GM12878 (cell line): ENCODE data around the gene CD276.

Experiments used
- CREM ChIP-seq: IDR thresholded peaks from 2 replicates; pipeline ENCODE4 v1.6.1; 2014; ENCODE audit warnings: antibody characterized with exemption, low read depth
- HDAC2 ChIP-seq: fragments of 200-600 bp; sonication (generic); IDR thresholded peaks from 2 replicates; pipeline ENCODE4 v1.6.1; 2017
- NRF1 ChIP-seq: conservative IDR thresholded peaks from 2 replicates; pipeline ENCODE4 v1.6.1; 2011; ENCODE audit warnings: mild to moderate bottlenecking, low read depth, low read length, improper control_type of control experiment
- TAF1 ChIP-seq: IDR thresholded peaks from 2 replicates; pipeline ENCODE4 v1.6.1; 2011; ENCODE audit warnings: mild to moderate bottlenecking, low read depth, low read length, borderline replicate concordance
- TF ChIP-seq, protein P1 (sequence below), 3 experiments: IDR thresholded peaks in 2 of 3; conservative IDR thresholded peaks in 1 of 3; 2 replicates each; pipeline ENCODE4 v1.5.1; 2011; ENCODE audit warnings: low read depth in 3 of 3, low read length in 3 of 3, mild to moderate bottlenecking in 3 of 3, control low read depth in 2 of 3, moderate library complexity in 2 of 3, inconsistent platforms in 1 of 3, mixed read lengths in 1 of 3; ENCODE audit not compliant: control insufficient read depth in 2 of 3, insufficient read depth in 1 of 3; ENCODE audit errors: extremely low read depth in 1 of 3

DNA sequence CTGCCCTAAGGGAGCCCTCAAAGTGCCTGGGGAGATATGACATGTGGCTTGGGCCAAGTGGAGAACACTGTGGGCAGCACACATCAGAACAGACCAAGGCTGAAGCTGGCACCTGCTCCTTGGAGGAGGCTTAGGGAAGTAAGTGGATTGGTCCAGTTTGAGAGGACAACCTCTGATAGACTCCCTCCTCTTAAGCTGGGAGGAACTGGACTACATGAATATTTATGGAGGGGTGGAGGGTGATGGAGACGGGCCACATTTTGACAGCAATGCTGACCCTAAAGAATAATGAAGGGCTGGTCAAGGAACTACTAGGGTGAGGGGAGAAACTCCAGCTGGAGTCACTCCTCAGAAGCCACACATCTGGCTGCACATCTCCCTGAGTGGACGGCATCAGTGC lies 6.5 kb upstream of the CD276 start:
- TF ChIP-seq CREM = no peak
- TF ChIP-seq TAF1 = no peak
- TF ChIP-seq, protein P1, sequence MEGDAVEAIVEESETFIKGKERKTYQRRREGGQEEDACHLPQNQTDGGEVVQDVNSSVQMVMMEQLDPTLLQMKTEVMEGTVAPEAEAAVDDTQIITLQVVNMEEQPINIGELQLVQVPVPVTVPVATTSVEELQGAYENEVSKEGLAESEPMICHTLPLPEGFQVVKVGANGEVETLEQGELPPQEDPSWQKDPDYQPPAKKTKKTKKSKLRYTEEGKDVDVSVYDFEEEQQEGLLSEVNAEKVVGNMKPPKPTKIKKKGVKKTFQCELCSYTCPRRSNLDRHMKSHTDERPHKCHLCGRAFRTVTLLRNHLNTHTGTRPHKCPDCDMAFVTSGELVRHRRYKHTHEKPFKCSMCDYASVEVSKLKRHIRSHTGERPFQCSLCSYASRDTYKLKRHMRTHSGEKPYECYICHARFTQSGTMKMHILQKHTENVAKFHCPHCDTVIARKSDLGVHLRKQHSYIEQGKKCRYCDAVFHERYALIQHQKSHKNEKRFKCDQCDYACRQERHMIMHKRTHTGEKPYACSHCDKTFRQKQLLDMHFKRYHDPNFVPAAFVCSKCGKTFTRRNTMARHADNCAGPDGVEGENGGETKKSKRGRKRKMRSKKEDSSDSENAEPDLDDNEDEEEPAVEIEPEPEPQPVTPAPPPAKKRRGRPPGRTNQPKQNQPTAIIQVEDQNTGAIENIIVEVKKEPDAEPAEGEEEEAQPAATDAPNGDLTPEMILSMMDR (IDR thresholded peaks at IDR 0.05 in 2 of 3, conservative IDR thresholded peaks at IDR 0.05 in 1 of 3; ENCODE audit: control insufficient read depth in 2 of 3, extremely low read depth in 1 of 3, insufficient read depth in 1 of 3, low read depth in 3 of 3, low read length in 3 of 3) = no peak
- no peak for TF ChIP-seq HDAC2
- TF ChIP-seq NRF1 = no peak
